ENCODE data around the gene CBY1. TPM values are rescaled to one million over a fixed set of nuclear protein-coding genes. Genes with fewer than 3 reads are reported as not detected.

Gene CBY1
- total RNA-seq, 4 donors from 2014 or later: 6.6 to 19.5 (median 12.3) TPM

- Histone ChIP-seq H3K27ac (peak overlapping the region in 1 of 4 donors; percentile 72), H3K4me3 (no peak overlapping the region), H3K4me1 (peaks cover 0 to 36% (median 10%) of the 10 kb centered on the region in 4 donors), H3K36me3 (peaks cover 0 to 13% (median 0%) of the 10 kb centered on the region in 3 donors), H3K27me3 (no peaks in the 10 kb centered on the region), H3K9me3 (no peaks in the 10 kb centered on the region)
- DNase-seq: no peak
- no peak for TF ChIP-seq CTCF (IDR thresholded peaks at IDR 0.05)
- TF ChIP-seq POLR2A (IDR thresholded peaks at IDR 0.05): no peak
Observed at GRCh38 chr22:38710351-38710750, 53.9 kb downstream of the CBY1 start.

GRCh38 chr22:38710866-38711265 lies 54.4 kb downstream of the CBY1 start:
- no peaks in the 10 kb centered on the region for H3K27me3 ChIP-seq

GRCh38 chr22:38712486-38713207 lies 56.2 kb downstream of the CBY1 start:
- DNase-seq: no peak
- Histone ChIP-seq H3K4me1 (peaks cover 0 to 26% (median 9%) of the 10 kb centered on the region in 4 donors), H3K4me3 (no peak overlapping the region), H3K27ac (no peak overlapping the region), H3K9me3 (no peaks in the 10 kb centered on the region), H3K27me3 (no peaks in the 10 kb centered on the region), H3K36me3 (peaks cover 0 to 32% (median 0%) of the 10 kb centered on the region in 3 donors)
- TF ChIP-seq CTCF (IDR thresholded peaks at IDR 0.05) (no peak), POLR2A (IDR thresholded peaks at IDR 0.05) (no peak)

More at GRCh38 chr22:38710866-38711265, 54.4 kb downstream of the CBY1 start:
- H3K36me3 ChIP-seq: peaks cover 0 to 14% (median 0%) of the 10 kb centered on the region in 3 donors
- no peak overlapping the region for H3K4me3 ChIP-seq
- DNase-seq: no peak
- no peaks in the 10 kb centered on the region for H3K9me3 ChIP-seq
- H3K4me1 ChIP-seq: peaks cover 0 to 36% (median 10%) of the 10 kb centered on the region in 4 donors
- TF ChIP-seq POLR2A (IDR thresholded peaks at IDR 0.05) (no peak), CTCF (IDR thresholded peaks at IDR 0.05) (no peak)
- H3K27ac ChIP-seq: no peak overlapping the region

- H3K4me1 ChIP-seq: peaks cover 0 to 13% (median 3%) of the 10 kb centered on the region in 4 donors
- no peak for DNase-seq
Observed at GRCh38 chr22:38713921-38714320, 57.5 kb downstream of the CBY1 start.

GRCh38 chr22:38715176-38715764 lies 58.8 kb downstream of the CBY1 start:
- Histone ChIP-seq H3K27ac (no peak overlapping the region), H3K36me3 (peaks cover 0 to 29% (median 0%) of the 10 kb centered on the region in 3 donors)
- TF ChIP-seq POLR2A (IDR thresholded peaks at IDR 0.05): no peak
- no peak for TF ChIP-seq CTCF (IDR thresholded peaks at IDR 0.05)

More at GRCh38 chr22:38713921-38714320, 57.5 kb downstream of the CBY1 start:
- H3K27me3 ChIP-seq: no peaks in the 10 kb centered on the region
- no peaks in the 10 kb centered on the region for H3K9me3 ChIP-seq
- H3K36me3 ChIP-seq: peaks cover 0 to 36% (median 0%) of the 10 kb centered on the region in 3 donors
- no peak overlapping the region for H3K4me3 ChIP-seq
- no peak overlapping the region for H3K27ac ChIP-seq
- TF ChIP-seq CTCF (IDR thresholded peaks at IDR 0.05) (no peak), POLR2A (IDR thresholded peaks at IDR 0.05) (no peak)

More at GRCh38 chr22:38715176-38715764, 58.8 kb downstream of the CBY1 start:
- no peaks in the 10 kb centered on the region for H3K9me3 ChIP-seq
- no peaks in the 10 kb centered on the region for H3K27me3 ChIP-seq
- peaks cover 0 to 8% (median 0%) of the 10 kb centered on the region in 4 donors for H3K4me1 ChIP-seq
- no peak overlapping the region for H3K4me3 ChIP-seq
- DNase-seq: no peak
